CMK (cell line): ENCODE results near the gene LRRC43.

ENCODE experiments used
- DNase-seq: peaks from one replicate; pipeline ENCODE4 v3.0.0-alpha.2; 2010; ENCODE audit warnings: low read depth

The LRRC43 gene

GRCh38 chr12:122226366-122227125 is 43.6 kb downstream of the LRRC43 start:
- no peak for DNase-seq

DNA sequence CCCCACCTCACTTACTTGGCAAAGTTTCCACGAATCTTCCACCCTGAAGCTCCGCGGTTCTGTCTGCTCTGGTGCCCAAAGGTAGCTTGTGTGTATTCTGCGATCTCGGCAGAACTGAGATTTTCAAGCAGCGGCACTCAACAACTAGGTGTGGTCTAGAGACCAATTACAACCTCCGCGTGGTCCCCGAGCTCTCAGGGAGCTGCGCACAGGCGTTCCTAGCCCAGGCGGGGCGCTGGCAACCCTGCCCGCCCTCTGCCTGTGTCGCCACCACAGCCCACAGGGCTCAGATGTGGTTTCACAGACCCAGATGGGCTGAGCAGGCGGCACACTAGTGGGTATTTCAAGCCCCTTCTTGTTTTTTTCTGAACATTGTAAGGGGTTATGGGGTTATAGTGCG is 44.4 kb downstream of the LRRC43 start:
- no peak for DNase-seq

- DNase-seq, result no peak
Measured at GRCh38 chr12:122228092-122228491, 45.2 kb downstream of the LRRC43 start.

DNA sequence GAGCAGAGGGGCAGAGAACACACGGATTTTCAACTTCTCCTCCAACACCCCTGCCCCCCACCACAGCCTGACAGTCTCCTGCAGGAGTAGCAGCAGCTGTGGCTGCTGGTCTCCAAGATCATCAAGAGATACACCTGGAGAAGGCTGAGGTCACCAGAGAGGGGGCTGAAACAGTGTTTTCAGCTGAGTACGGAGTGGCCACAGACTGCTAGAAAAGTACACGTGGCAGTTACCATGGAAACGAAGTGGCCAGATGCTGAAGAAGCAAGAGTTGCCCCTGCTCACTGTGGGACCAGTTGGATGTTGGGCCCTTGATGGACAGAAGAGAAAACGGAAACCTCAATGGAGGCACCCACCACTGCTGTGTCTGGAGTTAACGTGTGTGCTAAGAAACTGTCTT is 47.9 kb downstream of the LRRC43 start:
- DNase-seq, result no peak

GRCh38 chr12:122232691-122233090 is 49.8 kb downstream of the LRRC43 start:
- no peak for DNase-seq

GRCh38 chr12:122235741-122236140 is 52.8 kb downstream of the LRRC43 start:
- DNase-seq, result no peak

DNA sequence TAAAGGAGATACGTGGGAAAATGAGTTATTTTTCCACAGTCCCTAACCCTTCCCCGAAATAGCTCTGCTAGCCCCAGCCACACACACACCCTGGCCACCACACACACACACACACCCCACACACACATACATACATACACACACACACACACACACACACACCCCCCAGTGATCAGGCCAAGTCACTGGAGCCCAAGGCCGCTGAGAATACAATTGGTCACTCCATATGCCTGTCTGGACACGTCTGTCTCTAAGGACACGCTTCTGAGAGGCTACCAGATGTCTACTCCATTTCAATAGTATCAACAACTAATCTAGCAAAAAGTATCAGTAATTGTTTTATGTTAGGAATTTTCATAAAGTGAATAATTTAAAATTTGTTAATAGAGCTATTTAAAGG is 55.9 kb downstream of the LRRC43 start:
- DNase-seq, result no peak

DNA sequence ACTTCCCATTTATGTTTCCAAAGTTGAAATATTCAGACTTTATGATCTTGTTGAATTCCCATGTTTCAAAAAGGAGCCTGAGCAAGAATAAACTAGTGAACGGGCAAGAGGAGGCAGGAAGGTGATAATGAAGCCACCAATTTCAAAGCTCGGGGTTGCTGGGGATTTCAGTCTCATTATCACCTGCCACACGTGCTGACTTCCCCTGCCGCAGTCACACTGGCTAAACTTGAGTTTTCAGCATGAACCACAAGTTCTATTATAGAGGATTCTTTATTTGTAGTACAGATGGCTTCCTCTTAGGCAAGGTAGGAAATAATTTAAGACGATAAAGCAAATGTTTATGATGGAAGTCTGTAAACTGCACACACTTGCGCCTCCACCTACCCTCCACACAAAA is 61.0 kb downstream of the LRRC43 start:
- no peak for DNase-seq

- no peak for DNase-seq
Measured at GRCh38 chr12:122244565-122245371, 61.8 kb downstream of the LRRC43 start.

DNA sequence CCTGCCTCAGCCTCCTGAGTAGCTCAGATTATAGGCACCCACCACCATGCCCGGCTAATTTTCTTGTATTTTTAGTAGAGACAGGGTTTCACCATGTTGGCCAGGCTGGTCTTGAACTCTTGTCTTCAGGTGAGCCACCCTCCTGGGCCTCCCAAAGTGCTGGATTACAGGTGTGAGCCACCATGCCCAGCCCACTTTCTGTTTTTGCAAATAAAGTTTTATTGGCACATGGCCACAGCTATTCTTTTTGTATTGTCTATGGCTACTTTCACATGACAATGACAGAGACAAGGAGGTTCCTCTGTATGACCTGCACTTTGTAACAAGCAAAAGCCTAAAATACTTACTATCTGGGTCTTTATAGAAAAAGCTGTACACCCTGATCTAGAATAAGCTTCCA is 62.6 kb downstream of the LRRC43 start:
- DNase-seq, result no peak

GRCh38 chr12:122250047-122250446 is 67.1 kb downstream of the LRRC43 start:
- DNase-seq, result no peak

DNA sequence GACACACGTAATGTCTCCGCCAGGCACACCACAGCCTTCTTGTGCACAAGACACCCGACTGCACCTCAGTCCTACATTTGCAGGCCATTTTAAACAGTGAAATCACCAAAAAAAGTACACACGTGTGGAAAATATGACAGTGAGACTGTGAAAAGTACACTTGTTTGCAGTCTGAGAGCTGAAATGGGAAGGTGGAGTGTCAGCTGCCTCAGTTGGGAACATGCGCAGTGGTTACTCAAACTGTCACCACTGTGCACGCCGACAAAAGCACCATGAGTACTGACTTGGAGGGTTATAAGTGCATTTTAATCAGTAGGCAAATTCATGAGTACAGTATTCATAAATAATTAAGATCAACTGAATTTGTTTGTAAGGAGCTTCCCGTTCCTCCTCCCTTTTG is 67.6 kb downstream of the LRRC43 start:
- DNase-seq, result no peak
